Neural cell (in vitro differentiated cells): ENCODE measurements around the gene BBOF1. TPM values are rescaled to one million over a fixed set of nuclear protein-coding genes. Genes with fewer than 3 reads are reported as not detected.

Experiments
- H2AFZ ChIP-seq: fragments of 200-600, 300-800 bp; sonication (generic), shearing (Covaris generic); 2 replicates; pipeline ENCODE4 v1.6.0; 2014; ENCODE audit warnings: low read depth, mild to moderate bottlenecking, antibody characterized with exemption, low read length, moderate library complexity
- H3F3A ChIP-seq: fragments of 200-600 bp; shearing (Covaris generic); 2 replicates; pipeline ENCODE4 v1.6.1; 2016; ENCODE audit warnings: mild to moderate bottlenecking, moderate library complexity, mixed read lengths, antibody characterized with exemption, low read length; ENCODE audit not compliant: insufficient read depth, poor library complexity, severe bottlenecking
- H3K27ac ChIP-seq: fragments of 200-600, 300-800 bp; sonication (generic), shearing (Covaris generic); 2 replicates; pipeline ENCODE4 v1.5.1; 2014; ENCODE audit warnings: mild to moderate bottlenecking, low read length, moderate library complexity
- H3K27me3 ChIP-seq: fragments of 300-800, 200-600 bp; sonication (generic), shearing (Covaris generic); 2 replicates; pipeline ENCODE4 v1.6.0; 2014; ENCODE audit warnings: mild to moderate bottlenecking, low read depth, low read length, moderate library complexity; ENCODE audit not compliant: insufficient read depth
- H3K36me3 ChIP-seq: fragments of 300-800, 200-600 bp; sonication (generic), shearing (Covaris generic); 2 replicates; pipeline ENCODE4 v1.5.1; 2014; ENCODE audit warnings: mild to moderate bottlenecking, antibody characterized with exemption, low read length, moderate library complexity; ENCODE audit not compliant: insufficient read depth
- H3K4me2 ChIP-seq: fragments of 300-800, 200-600 bp; sonication (generic), shearing (Covaris generic); 2 replicates; pipeline ENCODE4 v1.6.0; 2014; ENCODE audit warnings: mild to moderate bottlenecking, low read length
- H3K4me3 ChIP-seq: fragments of 300-800, 200-600 bp; sonication (generic), shearing (Covaris generic); 2 replicates; pipeline ENCODE4 v1.5.1; 2014; ENCODE audit warnings: mild to moderate bottlenecking, low read length, moderate library complexity
- H3K79me2 ChIP-seq: fragments of 200-600 bp; shearing (Covaris generic); replicated peaks from 2 replicates; pipeline ENCODE4 v1.6.0; 2014; ENCODE audit warnings: mild to moderate bottlenecking, low read length, moderate library complexity; ENCODE audit not compliant: insufficient read depth
- H3K9ac ChIP-seq: fragments of 300-800, 200-600 bp; sonication (generic), shearing (Covaris generic); 2 replicates; pipeline ENCODE4 v1.6.1; 2016; ENCODE audit warnings: mild to moderate bottlenecking, low read length, mixed read lengths
- H3K9me2 ChIP-seq: fragments of 200-600 bp; shearing (Covaris generic); 2 replicates; pipeline ENCODE4 v1.6.1; 2016; ENCODE audit warnings: mild to moderate bottlenecking, low read length, mixed read lengths; ENCODE audit not compliant: insufficient read depth
- H3K9me3 ChIP-seq: fragments of 200-600, 300-800 bp; sonication (generic), shearing (Covaris generic); 2 replicates; pipeline ENCODE4 v1.6.1; 2016; ENCODE audit warnings: mild to moderate bottlenecking, mixed run types, low read length, moderate library complexity, mixed read lengths
- H4K20me1 ChIP-seq: fragments of 200-600 bp; shearing (Covaris generic); 2 replicates; pipeline ENCODE4 v1.6.1; 2016; ENCODE audit warnings: mild to moderate bottlenecking, mixed run types; ENCODE audit not compliant: insufficient read depth
- EP300 ChIP-seq: fragments of 450-650 bp; conservative IDR thresholded peaks from 2 replicates; pipeline ENCODE4 v1.6.1; 2014; ENCODE audit warnings: antibody characterized with exemption, mild to moderate bottlenecking, moderate library complexity; ENCODE audit not compliant: poor library complexity, severe bottlenecking
- EZH2 ChIP-seq: fragments of 200-600, 300-800 bp; shearing (Covaris generic), sonication (generic); IDR thresholded peaks from 2 replicates; pipeline ENCODE4 v1.6.1; 2014; ENCODE audit warnings: antibody characterized with exemption, low read length, borderline replicate concordance, mild to moderate bottlenecking; ENCODE audit not compliant: insufficient read depth, poor library complexity, severe bottlenecking
- MXI1 ChIP-seq: fragments of 450-650 bp; conservative IDR thresholded peaks from 2 replicates; pipeline ENCODE4 v1.6.1; 2014; ENCODE audit warnings: antibody characterized with exemption, mild to moderate bottlenecking; ENCODE audit not compliant: poor library complexity, severe bottlenecking
- POLR2AphosphoS5 ChIP-seq: IDR thresholded peaks from 2 replicates; pipeline ENCODE4 v1.6.1; 2012
- RAD21 ChIP-seq: fragments of 450-650 bp; conservative IDR thresholded peaks from 2 replicates; pipeline ENCODE4 v1.6.1; 2014; ENCODE audit warnings: antibody characterized with exemption, mild to moderate bottlenecking, moderate library complexity
- SMC3 ChIP-seq: fragments of 450-650 bp; conservative IDR thresholded peaks from 2 replicates; pipeline ENCODE4 v1.6.1; 2014; ENCODE audit warnings: antibody characterized with exemption, mild to moderate bottlenecking, moderate library complexity; ENCODE audit not compliant: poor library complexity
- TAF1 ChIP-seq: IDR thresholded peaks from 2 replicates; pipeline ENCODE4 v1.6.1; 2012; ENCODE audit warnings: low read depth
- polyA plus RNA-seq: library from polyadenylated mRNA; depleted of rRNA; stranded (reverse); fragments of >200 nt; gene quantifications from 2 replicates; pipeline ENCODE4 v1.2.3, GENCODE V29; 2014
- TF ChIP-seq, protein P1 (sequence below): fragments of 450-650 bp; IDR thresholded peaks from 2 replicates; pipeline ENCODE4 v1.5.1; 2014; ENCODE audit warnings: antibody characterized with exemption, mild to moderate bottlenecking, moderate library complexity; ENCODE audit not compliant: poor library complexity, severe bottlenecking
- TF ChIP-seq, protein P2 (sequence below): IDR thresholded peaks from 2 replicates; pipeline ENCODE4 v1.6.1; 2012; ENCODE audit warnings: borderline replicate concordance

Gene BBOF1
- polyA plus RNA-seq, 1 donor from 2014 or later = 51.4 TPM

DNA sequence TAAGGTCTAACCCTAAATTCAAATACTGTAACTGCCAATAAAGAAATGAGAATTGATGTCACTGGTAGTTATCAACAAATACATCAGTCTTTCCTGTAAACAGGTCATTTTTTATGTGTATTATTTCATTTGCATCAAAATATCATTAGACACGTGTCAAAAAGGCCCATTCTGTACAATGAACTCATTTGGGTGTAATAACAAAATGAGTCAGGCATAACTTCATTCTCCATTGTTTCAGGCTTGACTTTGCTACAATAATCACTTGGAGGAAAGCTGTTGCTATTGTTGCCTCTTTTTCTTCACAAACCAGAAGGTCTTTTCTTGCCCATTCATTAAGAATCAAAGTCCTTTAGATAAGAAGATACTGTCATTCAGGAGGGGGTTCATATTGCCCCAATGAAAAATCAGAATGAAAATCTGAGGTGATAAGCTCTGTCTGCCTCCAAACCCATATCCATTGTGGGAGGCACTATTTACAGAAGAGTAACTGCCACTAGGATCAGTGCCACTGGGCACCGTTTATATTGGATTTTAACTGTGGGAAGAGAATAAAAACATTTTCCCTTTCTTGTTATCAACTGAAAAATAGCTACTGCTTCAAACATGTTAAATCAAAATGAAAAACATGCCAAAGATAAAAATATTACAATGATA, 10.2 kb upstream of the BBOF1 start:
- Histone ChIP-seq H3K79me2 (no peaks in the 10 kb centered on the region), H3K9me2 (no peaks in the 10 kb centered on the region), H3K4me2 (no peak overlapping the region), H3K9ac (no peak overlapping the region), H3K9me3 (no peaks in the 10 kb centered on the region), H2AFZ (no peak overlapping the region), H3K27me3 (no peaks in the 10 kb centered on the region), H3F3A (no peaks in the 10 kb centered on the region), H3K27ac (no peak overlapping the region), H3K4me3 (no peak overlapping the region), H4K20me1 (no peaks in the 10 kb centered on the region), H3K36me3 (no peaks in the 10 kb centered on the region)
- no peak for TF ChIP-seq TAF1
- TF ChIP-seq SMC3 = no peak
- TF ChIP-seq, protein P1, sequence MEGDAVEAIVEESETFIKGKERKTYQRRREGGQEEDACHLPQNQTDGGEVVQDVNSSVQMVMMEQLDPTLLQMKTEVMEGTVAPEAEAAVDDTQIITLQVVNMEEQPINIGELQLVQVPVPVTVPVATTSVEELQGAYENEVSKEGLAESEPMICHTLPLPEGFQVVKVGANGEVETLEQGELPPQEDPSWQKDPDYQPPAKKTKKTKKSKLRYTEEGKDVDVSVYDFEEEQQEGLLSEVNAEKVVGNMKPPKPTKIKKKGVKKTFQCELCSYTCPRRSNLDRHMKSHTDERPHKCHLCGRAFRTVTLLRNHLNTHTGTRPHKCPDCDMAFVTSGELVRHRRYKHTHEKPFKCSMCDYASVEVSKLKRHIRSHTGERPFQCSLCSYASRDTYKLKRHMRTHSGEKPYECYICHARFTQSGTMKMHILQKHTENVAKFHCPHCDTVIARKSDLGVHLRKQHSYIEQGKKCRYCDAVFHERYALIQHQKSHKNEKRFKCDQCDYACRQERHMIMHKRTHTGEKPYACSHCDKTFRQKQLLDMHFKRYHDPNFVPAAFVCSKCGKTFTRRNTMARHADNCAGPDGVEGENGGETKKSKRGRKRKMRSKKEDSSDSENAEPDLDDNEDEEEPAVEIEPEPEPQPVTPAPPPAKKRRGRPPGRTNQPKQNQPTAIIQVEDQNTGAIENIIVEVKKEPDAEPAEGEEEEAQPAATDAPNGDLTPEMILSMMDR = no peak
- no peak for TF ChIP-seq MXI1
- TF ChIP-seq, protein P2, sequence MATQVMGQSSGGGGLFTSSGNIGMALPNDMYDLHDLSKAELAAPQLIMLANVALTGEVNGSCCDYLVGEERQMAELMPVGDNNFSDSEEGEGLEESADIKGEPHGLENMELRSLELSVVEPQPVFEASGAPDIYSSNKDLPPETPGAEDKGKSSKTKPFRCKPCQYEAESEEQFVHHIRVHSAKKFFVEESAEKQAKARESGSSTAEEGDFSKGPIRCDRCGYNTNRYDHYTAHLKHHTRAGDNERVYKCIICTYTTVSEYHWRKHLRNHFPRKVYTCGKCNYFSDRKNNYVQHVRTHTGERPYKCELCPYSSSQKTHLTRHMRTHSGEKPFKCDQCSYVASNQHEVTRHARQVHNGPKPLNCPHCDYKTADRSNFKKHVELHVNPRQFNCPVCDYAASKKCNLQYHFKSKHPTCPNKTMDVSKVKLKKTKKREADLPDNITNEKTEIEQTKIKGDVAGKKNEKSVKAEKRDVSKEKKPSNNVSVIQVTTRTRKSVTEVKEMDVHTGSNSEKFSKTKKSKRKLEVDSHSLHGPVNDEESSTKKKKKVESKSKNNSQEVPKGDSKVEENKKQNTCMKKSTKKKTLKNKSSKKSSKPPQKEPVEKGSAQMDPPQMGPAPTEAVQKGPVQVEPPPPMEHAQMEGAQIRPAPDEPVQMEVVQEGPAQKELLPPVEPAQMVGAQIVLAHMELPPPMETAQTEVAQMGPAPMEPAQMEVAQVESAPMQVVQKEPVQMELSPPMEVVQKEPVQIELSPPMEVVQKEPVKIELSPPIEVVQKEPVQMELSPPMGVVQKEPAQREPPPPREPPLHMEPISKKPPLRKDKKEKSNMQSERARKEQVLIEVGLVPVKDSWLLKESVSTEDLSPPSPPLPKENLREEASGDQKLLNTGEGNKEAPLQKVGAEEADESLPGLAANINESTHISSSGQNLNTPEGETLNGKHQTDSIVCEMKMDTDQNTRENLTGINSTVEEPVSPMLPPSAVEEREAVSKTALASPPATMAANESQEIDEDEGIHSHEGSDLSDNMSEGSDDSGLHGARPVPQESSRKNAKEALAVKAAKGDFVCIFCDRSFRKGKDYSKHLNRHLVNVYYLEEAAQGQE = no peak
- TF ChIP-seq POLR2AphosphoS5 = no peak
- TF ChIP-seq RAD21 = no peak
- TF ChIP-seq EP300 = no peak
- TF ChIP-seq EZH2 = no peak

DNA sequence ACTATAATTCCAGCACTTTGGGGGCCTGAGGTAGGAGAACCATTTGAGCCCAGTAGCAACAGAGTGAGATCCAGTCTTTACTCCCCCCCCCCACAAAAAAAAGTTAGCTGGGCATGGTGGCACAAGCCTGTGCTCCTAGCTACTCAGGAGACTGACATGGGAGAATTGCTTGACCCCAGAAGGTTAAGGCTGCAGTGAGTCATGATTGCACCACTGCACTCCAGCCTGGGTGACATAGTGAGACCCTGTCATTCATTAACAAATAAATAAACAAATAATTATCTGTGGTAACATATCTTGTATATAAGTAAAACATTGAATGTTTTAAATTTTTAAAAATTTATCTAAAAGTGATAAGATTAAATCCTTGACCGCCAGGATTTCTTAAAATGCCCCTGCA, 4.8 kb upstream of the BBOF1 start:
- Histone ChIP-seq H3F3A (no peaks in the 10 kb centered on the region), H3K36me3 (no peaks in the 10 kb centered on the region), H3K79me2 (no peaks in the 10 kb centered on the region), H3K27me3 (no peaks in the 10 kb centered on the region), H2AFZ (no peak overlapping the region), H3K9me3 (no peaks in the 10 kb centered on the region), H4K20me1 (no peaks in the 10 kb centered on the region), H3K27ac (no peak overlapping the region), H3K4me3 (no peak overlapping the region), H3K4me2 (no peak overlapping the region), H3K9me2 (no peaks in the 10 kb centered on the region), H3K9ac (no peak overlapping the region)
- TF ChIP-seq RAD21 (no peak), MXI1 (no peak), EP300 (no peak), EZH2 (no peak), SMC3 (no peak), POLR2AphosphoS5 (no peak), TAF1 (no peak)
- TF ChIP-seq, protein P1 = no peak
- TF ChIP-seq, protein P2 = no peak
